Activated CD8-positive, alpha-beta T cell treated with anti-CD3 and anti-CD28 coated beads for 36 hours (primary cell): Measurements from ENCODE around the gene SLC5A2. TPM values are rescaled to one million over a fixed set of nuclear protein-coding genes. Genes with fewer than 3 reads are reported as not detected.

Source experiments
- ATAC-seq: fragments of 200-7000 bp; cut with Tn5 transposase; one replicate; pipeline ENCODE4 v1.10.0; 2021; ENCODE audit warnings: mild to moderate bottlenecking, moderate library complexity
- CTCF ChIA-PET: fragments of 350-600 bp; sonication (Branson Sonifier 250); formaldehyde crosslinking; loops from one replicate; lab custom pipeline; 2021; ENCODE audit warnings: antibody characterized with exemption; lab: Charles Lee
- POLR2A ChIA-PET: fragments of 350-600 bp; sonication (Branson Sonifier 250); formaldehyde crosslinking; loops from one replicate; lab custom pipeline; 2021; ENCODE audit warnings: antibody characterized with exemption; lab: Charles Lee
- DNase-seq: peaks from one replicate; pipeline ENCODE4 v3.0.0-alpha.2; 2020
- H3K27ac Mint-ChIP-seq: one replicate; pipeline ENCODE4 v1.8.0; 2021; ENCODE audit warnings: mild to moderate bottlenecking, mixed read lengths
- H3K27me3 Mint-ChIP-seq: one replicate; pipeline ENCODE4 v1.8.0; 2021; ENCODE audit warnings: mixed read lengths
- H3K36me3 Mint-ChIP-seq: one replicate; pipeline ENCODE4 v1.8.0; 2021; ENCODE audit warnings: low read depth, mixed read lengths
- H3K4me1 Mint-ChIP-seq: one replicate; pipeline ENCODE4 v1.8.0; 2021; ENCODE audit warnings: low read depth, mixed read lengths
- H3K4me3 Mint-ChIP-seq: one replicate; pipeline ENCODE4 v1.8.0; 2021; ENCODE audit warnings: mild to moderate bottlenecking, moderate library complexity, mixed read lengths
- H3K9me3 Mint-ChIP-seq: one replicate; pipeline ENCODE4 v1.8.0; 2021; ENCODE audit warnings: mixed read lengths
- intact Hi-C: fragments of 100-400 bp; cut with micrococcal nuclease; formaldehyde crosslinking; loops from one replicate; pipeline ENCODE4 v1.10.0; 2022
- total RNA-seq, 2 experiments: library from RNA; stranded (reverse); gene quantifications; one replicate each; pipeline ENCODE4 v1.2.3, GENCODE V29; 2021
- TF ChIP-seq, protein P1 (sequence below): fragments of 200-600 bp; IDR thresholded peaks from one replicate; pipeline ENCODE4 v1.8.0; 2022; ENCODE audit warnings: antibody characterized with exemption, mild to moderate bottlenecking

SLC5A2 gene
- total RNA-seq, 2 experiments from 2014 or later = not detected

DNA sequence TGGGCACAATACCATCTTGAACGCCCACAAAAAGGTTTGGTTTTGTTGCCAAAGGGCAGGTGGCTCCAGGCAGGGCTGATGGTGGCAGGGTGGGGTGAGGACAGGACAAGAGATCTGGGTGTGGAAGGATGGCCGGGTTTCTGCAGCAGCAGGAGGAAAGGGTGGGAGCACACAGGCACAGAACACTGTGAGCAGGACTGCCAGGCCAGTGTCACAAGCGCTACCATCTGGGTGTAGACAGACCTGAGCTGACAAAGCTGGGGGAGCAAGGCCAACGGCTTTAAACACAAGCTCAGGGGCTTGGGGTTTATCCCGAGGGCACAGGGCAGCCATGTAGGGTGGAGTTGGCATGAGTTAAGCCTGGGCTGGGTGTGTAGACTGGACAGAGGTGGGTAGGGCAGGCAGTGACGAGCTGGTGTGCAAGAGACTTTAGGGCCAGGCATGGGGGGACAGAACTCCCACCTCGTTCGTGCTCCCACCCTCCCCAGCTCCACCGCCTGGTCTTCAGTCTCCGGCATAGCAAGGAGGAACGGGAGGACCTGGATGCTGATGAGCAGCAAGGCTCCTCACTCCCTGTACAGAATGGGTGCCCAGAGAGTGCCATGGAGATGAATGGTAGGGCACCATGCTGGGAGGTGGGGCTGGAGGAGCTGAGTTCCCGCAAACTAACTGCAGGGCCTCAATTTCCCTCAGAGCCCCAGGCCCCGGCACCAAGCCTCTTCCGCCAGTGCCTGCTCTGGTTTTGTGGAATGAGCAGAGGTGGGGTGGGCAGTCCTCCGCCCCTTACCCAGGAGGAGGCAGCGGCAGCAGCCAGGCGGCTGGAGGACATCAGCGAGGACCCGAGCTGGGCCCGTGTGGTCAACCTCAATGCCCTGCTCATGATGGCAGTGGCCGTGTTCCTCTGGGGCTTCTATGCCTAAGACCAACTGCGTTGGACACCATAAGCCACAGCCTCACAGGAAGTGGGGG is 7.0 kb downstream of the SLC5A2 start:
- no peak for DNase-seq

DNA sequence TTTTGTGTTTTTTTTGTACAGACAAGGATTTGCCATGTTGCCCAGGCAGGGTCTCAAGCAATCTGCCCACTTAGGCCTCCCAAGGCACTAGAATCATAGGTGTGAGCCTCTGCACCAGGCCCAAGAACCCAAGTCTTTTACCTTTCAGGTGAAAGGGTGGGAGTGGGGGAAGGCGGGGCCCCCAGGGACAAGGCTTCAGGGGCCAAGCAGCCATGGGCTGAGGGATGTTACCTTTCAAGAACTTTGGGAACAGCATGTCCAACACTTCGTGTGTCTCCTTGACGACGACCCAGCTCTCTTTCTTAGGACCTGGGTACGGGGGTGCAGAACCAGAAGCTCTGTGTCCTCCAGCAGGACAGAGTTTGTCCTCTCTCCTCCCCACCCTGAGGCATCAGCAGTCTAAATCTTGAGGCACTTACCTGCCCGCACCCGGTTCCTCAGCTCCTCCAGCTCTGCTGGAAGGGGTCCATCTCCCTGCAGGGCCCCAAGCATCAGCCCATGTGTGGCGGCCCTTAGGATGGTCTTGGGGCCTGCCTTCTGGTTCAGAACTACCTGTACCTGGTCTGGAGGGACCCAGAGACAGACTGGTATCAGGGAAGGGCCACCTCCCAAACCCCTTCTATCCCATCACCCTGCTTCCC is 9.0 kb downstream of the SLC5A2 start:
- POLR2A ChIA-PET = interaction anchor here (1.2 kb wide), 1 partner anchor 15 kb away, joined by 3 read pairs; no protein-coding TSS in a partner anchor
- CTCF ChIA-PET = no interaction called here
- intact Hi-C loops = no loop called here
- H3K27ac Mint-ChIP-seq = no peak overlapping the region
- no peak overlapping the region for H3K4me3 Mint-ChIP-seq
- DNase-seq = no peak
- no peak for ATAC-seq
- H3K4me1 Mint-ChIP-seq = peaks cover 3% of the 10 kb centered on the region
- peaks cover 10% of the 10 kb centered on the region for H3K36me3 Mint-ChIP-seq
- TF ChIP-seq, protein P1, sequence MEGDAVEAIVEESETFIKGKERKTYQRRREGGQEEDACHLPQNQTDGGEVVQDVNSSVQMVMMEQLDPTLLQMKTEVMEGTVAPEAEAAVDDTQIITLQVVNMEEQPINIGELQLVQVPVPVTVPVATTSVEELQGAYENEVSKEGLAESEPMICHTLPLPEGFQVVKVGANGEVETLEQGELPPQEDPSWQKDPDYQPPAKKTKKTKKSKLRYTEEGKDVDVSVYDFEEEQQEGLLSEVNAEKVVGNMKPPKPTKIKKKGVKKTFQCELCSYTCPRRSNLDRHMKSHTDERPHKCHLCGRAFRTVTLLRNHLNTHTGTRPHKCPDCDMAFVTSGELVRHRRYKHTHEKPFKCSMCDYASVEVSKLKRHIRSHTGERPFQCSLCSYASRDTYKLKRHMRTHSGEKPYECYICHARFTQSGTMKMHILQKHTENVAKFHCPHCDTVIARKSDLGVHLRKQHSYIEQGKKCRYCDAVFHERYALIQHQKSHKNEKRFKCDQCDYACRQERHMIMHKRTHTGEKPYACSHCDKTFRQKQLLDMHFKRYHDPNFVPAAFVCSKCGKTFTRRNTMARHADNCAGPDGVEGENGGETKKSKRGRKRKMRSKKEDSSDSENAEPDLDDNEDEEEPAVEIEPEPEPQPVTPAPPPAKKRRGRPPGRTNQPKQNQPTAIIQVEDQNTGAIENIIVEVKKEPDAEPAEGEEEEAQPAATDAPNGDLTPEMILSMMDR = no peak
- no peaks in the 10 kb centered on the region for H3K9me3 Mint-ChIP-seq
- H3K27me3 Mint-ChIP-seq = no peaks in the 10 kb centered on the region

More for the DNA sequence above, 7.0 kb downstream of the SLC5A2 start:
- intact Hi-C loops = no loop called here
- TF ChIP-seq, protein P1 = no peak
- Mint-ChIP-seq H3K4me3 (no peak overlapping the region), H3K27ac (no peak overlapping the region), H3K4me1 (peaks cover 3% of the 10 kb centered on the region), H3K9me3 (no peaks in the 10 kb centered on the region), H3K27me3 (no peaks in the 10 kb centered on the region), H3K36me3 (peaks cover 10% of the 10 kb centered on the region)
- CTCF ChIA-PET = interaction anchor here (0.5 to 1.5 kb wide), 2 partner anchors 29 to 187 kb away, joined by 3 to 4 read pairs; no protein-coding TSS in a partner anchor
- no peak for ATAC-seq
- POLR2A ChIA-PET = no interaction called here

DNA sequence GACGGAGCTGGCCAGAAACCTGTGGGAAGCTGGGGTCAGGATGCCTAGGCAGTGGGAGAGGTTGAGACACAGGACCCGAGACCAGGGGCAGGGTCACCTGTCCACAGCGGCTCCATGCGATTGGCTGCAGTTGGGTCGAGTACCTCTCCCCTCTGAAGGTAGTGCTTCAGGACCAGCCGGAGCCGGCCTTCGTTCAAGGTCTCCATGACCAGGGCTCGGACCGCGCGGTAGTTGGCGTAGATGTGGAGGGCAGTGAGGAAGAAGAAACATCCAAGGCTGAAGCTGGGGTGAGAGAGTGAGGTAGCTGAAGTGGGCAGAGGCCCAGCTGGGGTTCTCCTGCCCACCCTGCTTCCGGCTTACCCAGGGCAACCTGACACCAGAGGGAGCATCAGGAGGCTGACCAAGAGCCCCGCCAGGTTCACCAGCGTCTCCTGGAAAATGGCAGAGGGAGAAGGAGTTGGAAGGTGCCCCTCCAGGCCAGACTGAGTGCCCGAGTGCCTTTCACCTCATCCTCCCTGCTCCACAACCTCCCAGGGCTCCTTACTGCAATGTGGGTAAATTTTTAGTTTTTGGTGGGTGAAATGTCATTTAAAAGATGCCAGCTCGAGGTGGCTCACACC is 10.7 kb downstream of the SLC5A2 start:
- TF ChIP-seq, protein P1 = no peak
- ChIA-PET CTCF (no interaction called here), POLR2A (interaction anchor here (1.2 kb wide), 1 partner anchor 13 kb away, joined by 3 read pairs; no protein-coding TSS in a partner anchor)
- Mint-ChIP-seq H3K36me3 (peaks cover 10% of the 10 kb centered on the region), H3K9me3 (no peaks in the 10 kb centered on the region), H3K4me3 (no peak overlapping the region), H3K4me1 (no peaks in the 10 kb centered on the region), H3K27me3 (no peaks in the 10 kb centered on the region), H3K27ac (no peak overlapping the region)
- intact Hi-C loops = no loop called here
- DNase-seq = no peak
- no peak for ATAC-seq

DNA sequence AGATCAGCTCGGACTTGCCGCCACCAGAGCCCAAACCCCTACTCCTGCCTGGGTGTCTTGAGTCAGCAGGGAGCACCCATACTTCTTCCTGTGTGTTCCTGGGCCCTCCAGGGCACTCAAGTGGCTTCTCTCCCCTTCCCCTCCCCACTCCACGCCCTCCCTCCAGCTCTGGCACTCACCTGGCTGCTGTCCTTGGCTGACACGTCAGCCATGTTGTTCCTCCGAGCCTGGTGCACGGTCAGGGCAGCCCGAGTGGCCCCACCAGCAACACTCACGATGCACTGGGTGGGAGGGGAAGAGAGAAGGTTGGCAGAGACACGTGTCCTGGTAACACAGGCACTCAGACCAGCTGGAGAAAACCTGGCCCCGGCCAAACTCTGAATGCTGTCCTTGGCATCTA is 13.7 kb downstream of the SLC5A2 start:
- DNase-seq (no peak), ATAC-seq (no peak)
- TF ChIP-seq, protein P1 = no peak
- Mint-ChIP-seq H3K4me1 (no peaks in the 10 kb centered on the region), H3K27me3 (no peaks in the 10 kb centered on the region), H3K36me3 (peaks cover 13% of the 10 kb centered on the region), H3K4me3 (no peak overlapping the region), H3K9me3 (no peaks in the 10 kb centered on the region), H3K27ac (no peak overlapping the region)
- ChIA-PET CTCF (no interaction called here), POLR2A (interaction anchor here (1.1 kb wide), 1 partner anchor 11 kb away, joined by 5 read pairs; the partner anchor contains the start of gene RUSF1)
- intact Hi-C loops = no loop called here
